A673 (cell line): ENCODE measurements around the gene PIAS1. TPM values are rescaled to one million over a fixed set of nuclear protein-coding genes. Genes with fewer than 3 reads are reported as not detected.

Source experiments
- BruUV-seq: library from RNA; stranded (reverse); fragments of 400-500 nt; replicated peaks from 2 replicates; lab custom pipeline; 2021; lab: Mats Ljungman, UMichigan
- CTCF ChIA-PET: fragments of 300-600 bp; sonication (Branson Sonifier 250); formaldehyde crosslinking; loops from one replicate; lab custom pipeline; 2022; ENCODE audit warnings: antibody characterized with exemption; lab: Charles Lee
- POLR2A ChIA-PET: fragments of 300-600 bp; sonication (Branson Sonifier 250); formaldehyde crosslinking; loops from one replicate; lab custom pipeline; 2022; ENCODE audit warnings: antibody characterized with exemption; ENCODE audit not compliant: low non-redundant PET; lab: Charles Lee
- DNase-seq: peaks from one replicate; pipeline ENCODE4 v3.0.0-alpha.2; 2015; ENCODE audit warnings: low spot score
- H3K27ac ChIP-seq: fragments of 200-600 bp; sonication (generic); 2 replicates; pipeline ENCODE4 v1.5.1; 2016; ENCODE audit warnings: mixed run types, low read depth, mild to moderate bottlenecking, mixed read lengths, antibody characterized with exemption, low read length; ENCODE audit not compliant: poor library complexity, severe bottlenecking
- H3K27me3 ChIP-seq: fragments of 200-600 bp; sonication (generic); replicated peaks from 2 replicates; pipeline ENCODE4 v1.6.1; 2017; ENCODE audit warnings: mixed run types, low read depth, mild to moderate bottlenecking, mixed read lengths, antibody characterized with exemption, low read length; ENCODE audit not compliant: insufficient read depth, poor library complexity
- H3K36me3 ChIP-seq: fragments of 200-600 bp; sonication (generic); 2 replicates; pipeline ENCODE4 v1.6.1; 2016; ENCODE audit warnings: mixed run types, mild to moderate bottlenecking, mixed read lengths, antibody characterized with exemption, low read length; ENCODE audit not compliant: insufficient read depth, poor library complexity, severe bottlenecking
- H3K4me1 ChIP-seq: fragments of 200-600 bp; sonication (generic); 2 replicates; pipeline ENCODE4 v1.6.1; 2017; ENCODE audit warnings: mixed run types, mild to moderate bottlenecking, mixed read lengths, antibody characterized with exemption, low read length; ENCODE audit not compliant: insufficient read depth, poor library complexity, severe bottlenecking
- H3K4me3 ChIP-seq: fragments of 200-600 bp; sonication (generic); 2 replicates; pipeline ENCODE4 v1.5.1; 2016; ENCODE audit warnings: low read depth, mixed run types, mild to moderate bottlenecking, mixed read lengths, low read length; ENCODE audit not compliant: poor library complexity, severe bottlenecking
- H3K9me3 ChIP-seq: fragments of 200-600 bp; sonication (generic); 2 replicates; pipeline ENCODE4 v1.6.1; 2016; ENCODE audit warnings: mixed run types, low read depth, mild to moderate bottlenecking, mixed read lengths, antibody characterized with exemption, low read length; ENCODE audit not compliant: poor library complexity, severe bottlenecking
- EZH2 ChIP-seq: fragments of 200-600 bp; sonication (generic); IDR thresholded peaks from 2 replicates; pipeline ENCODE4 v1.6.1; 2017; ENCODE audit warnings: borderline replicate concordance, low read depth, mild to moderate bottlenecking, mixed read lengths, antibody characterized with exemption, low read length; ENCODE audit not compliant: poor library complexity, severe bottlenecking
- intact Hi-C: fragments of 100-400 bp; cut with micrococcal nuclease; formaldehyde crosslinking; loops from one replicate; pipeline ENCODE4 v1.10.0; 2022; ENCODE audit not compliant: unreplicated experiment
- total RNA-seq: library from RNA; stranded (reverse); gene quantifications from 2 replicates; pipeline ENCODE4 v1.2.3, GENCODE V29; 2021
- TF ChIP-seq, protein P1 (sequence below): fragments of 300-800, 200-600 bp; sonication (generic); conservative IDR thresholded peaks from 2 replicates; pipeline ENCODE4 v1.5.1; 2017; ENCODE audit warnings: low read depth, mild to moderate bottlenecking, antibody characterized with exemption, low read length, moderate library complexity, mixed read lengths

Gene PIAS1
- total RNA-seq, 1 experiment from 2014 or later: 40.2 TPM

DNA sequence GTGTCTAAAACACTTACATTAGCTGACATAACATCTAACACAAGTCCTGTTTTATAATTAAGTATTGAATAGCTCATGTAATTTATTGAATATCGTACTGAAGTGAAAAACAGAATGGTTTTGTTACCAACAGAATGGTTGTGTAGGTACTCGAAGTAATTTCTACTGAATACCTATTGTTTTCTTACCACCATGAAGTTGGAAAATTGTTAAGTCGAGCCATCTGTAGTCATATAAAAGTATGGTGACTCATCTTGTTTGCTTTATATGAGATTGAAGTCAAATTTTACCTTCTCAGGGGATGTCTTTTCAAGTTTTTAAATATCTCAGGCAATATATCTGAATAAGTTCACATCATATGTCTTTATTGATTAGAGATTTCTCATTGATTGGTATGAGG is 37.6 kb downstream of the PIAS1 start:
- no TSS peak for BruUV-seq
- POLR2A ChIA-PET: no interaction called here

DNA sequence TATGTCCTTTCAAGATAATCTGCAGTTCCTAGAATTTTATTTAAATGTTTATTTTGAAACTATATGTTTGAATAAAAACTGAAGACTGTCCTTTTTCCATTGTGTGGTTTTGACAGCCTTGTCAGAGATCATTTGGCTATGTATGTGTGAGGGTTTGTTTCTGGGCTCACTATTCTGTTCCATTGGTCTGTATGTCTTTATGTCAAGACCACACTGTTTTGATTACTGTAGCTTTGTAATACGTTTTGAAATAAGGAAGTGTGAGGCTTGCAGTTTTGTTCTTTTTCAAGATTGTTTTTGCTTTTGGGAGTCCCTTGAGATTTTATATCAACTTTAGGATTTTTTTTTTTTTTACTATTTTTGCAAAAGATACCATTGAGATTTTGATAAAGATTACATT is 42.0 kb downstream of the PIAS1 start:
- no peak overlapping the region for H3K27ac ChIP-seq
- POLR2A ChIA-PET: no interaction called here
- no peak for DNase-seq
- TF ChIP-seq, protein P1, sequence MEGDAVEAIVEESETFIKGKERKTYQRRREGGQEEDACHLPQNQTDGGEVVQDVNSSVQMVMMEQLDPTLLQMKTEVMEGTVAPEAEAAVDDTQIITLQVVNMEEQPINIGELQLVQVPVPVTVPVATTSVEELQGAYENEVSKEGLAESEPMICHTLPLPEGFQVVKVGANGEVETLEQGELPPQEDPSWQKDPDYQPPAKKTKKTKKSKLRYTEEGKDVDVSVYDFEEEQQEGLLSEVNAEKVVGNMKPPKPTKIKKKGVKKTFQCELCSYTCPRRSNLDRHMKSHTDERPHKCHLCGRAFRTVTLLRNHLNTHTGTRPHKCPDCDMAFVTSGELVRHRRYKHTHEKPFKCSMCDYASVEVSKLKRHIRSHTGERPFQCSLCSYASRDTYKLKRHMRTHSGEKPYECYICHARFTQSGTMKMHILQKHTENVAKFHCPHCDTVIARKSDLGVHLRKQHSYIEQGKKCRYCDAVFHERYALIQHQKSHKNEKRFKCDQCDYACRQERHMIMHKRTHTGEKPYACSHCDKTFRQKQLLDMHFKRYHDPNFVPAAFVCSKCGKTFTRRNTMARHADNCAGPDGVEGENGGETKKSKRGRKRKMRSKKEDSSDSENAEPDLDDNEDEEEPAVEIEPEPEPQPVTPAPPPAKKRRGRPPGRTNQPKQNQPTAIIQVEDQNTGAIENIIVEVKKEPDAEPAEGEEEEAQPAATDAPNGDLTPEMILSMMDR: no peak
- no peak for TF ChIP-seq EZH2
- peaks cover 20% of the 10 kb centered on the region for H3K9me3 ChIP-seq
- intact Hi-C loops: no loop called here
- no peaks in the 10 kb centered on the region for H3K4me1 ChIP-seq
- H3K36me3 ChIP-seq: peaks cover 12% of the 10 kb centered on the region
- no TSS peak for BruUV-seq
- H3K4me3 ChIP-seq: no peak overlapping the region
- CTCF ChIA-PET: no interaction called here
- H3K27me3 ChIP-seq: no peaks in the 10 kb centered on the region

More for the DNA sequence above, 37.6 kb downstream of the PIAS1 start:
- Histone ChIP-seq H3K27ac (no peak overlapping the region), H3K4me3 (no peak overlapping the region), H3K4me1 (no peaks in the 10 kb centered on the region), H3K9me3 (peaks cover 12% of the 10 kb centered on the region), H3K36me3 (peaks cover 15% of the 10 kb centered on the region), H3K27me3 (no peaks in the 10 kb centered on the region)
- TF ChIP-seq, protein P1: no peak
- TF ChIP-seq EZH2: no peak
- CTCF ChIA-PET: no interaction called here
- no peak for DNase-seq
- intact Hi-C loops: no loop called here

GRCh38 chr15:68097029-68097428 is 42.9 kb downstream of the PIAS1 start:
- no TSS peak for BruUV-seq
- Histone ChIP-seq H3K36me3 (peaks cover 12% of the 10 kb centered on the region), H3K27me3 (no peaks in the 10 kb centered on the region), H3K4me3 (no peak overlapping the region), H3K27ac (no peak overlapping the region), H3K9me3 (peaks cover 20% of the 10 kb centered on the region), H3K4me1 (no peaks in the 10 kb centered on the region)
- DNase-seq: no peak
- ChIA-PET CTCF (no interaction called here), POLR2A (no interaction called here)
- intact Hi-C loops: no loop called here
- TF ChIP-seq, protein P1: no peak
- no peak for TF ChIP-seq EZH2
